GM19351 (cell line): ENCODE data around the gene BTBD8.
A peak's percentile ranks its signal among the peaks of the same experiment; 100 is the strongest.
"Not testable (repeated sequence)": the region's sequence is repeated elsewhere in the genome, so short reads cannot be mapped to it uniquely, and the experiment has no call there.

Experiments
- ATAC-seq: cut with Tn5 transposase; IDR thresholded peaks from one replicate; pipeline ENCODE4 v1.9.1; 2021; ENCODE audit warnings: mild to moderate bottlenecking, moderate library complexity; ENCODE audit not compliant: unreplicated experiment

BTBD8 gene

GRCh38 chr1:92080128-92080985 lies at the start of gene BTBD8:
Gene BTBD8, plus strand, starts transcription at chr1:92080345. Its CDS starts 227 bp downstream, at chr1:92080572.
- peak; percentile 97 for ATAC-seq

GRCh38 chr1:92030656-92031107 lies 49.5 kb upstream of the BTBD8 start:
- ATAC-seq, result no peak

- ATAC-seq, result no peak
Measured at GRCh38 chr1:92031281-92032110, 48.6 kb upstream of the BTBD8 start.

GRCh38 chr1:92037400-92037799 lies 42.7 kb upstream of the BTBD8 start:
- no peak for ATAC-seq

- ATAC-seq, result no peak
Measured at GRCh38 chr1:92038695-92039346, 41.3 kb upstream of the BTBD8 start.

- ATAC-seq, result no peak
Measured at GRCh38 chr1:92040971-92041370, 39.2 kb upstream of the BTBD8 start.

- no peak for ATAC-seq
Measured at GRCh38 chr1:92043621-92044020, 36.5 kb upstream of the BTBD8 start.

GRCh38 chr1:92045766-92046495 lies 34.2 kb upstream of the BTBD8 start:
- ATAC-seq, result no peak

GRCh38 chr1:92051948-92052347 lies 28.2 kb upstream of the BTBD8 start:
- ATAC-seq, result no peak

- no peak for ATAC-seq
Measured at GRCh38 chr1:92065042-92065441, 15.1 kb upstream of the BTBD8 start.

GRCh38 chr1:92066321-92066720 lies 13.8 kb upstream of the BTBD8 start:
- ATAC-seq, result no peak

- ATAC-seq, result no peak
Measured at GRCh38 chr1:92070892-92071291, 9.3 kb upstream of the BTBD8 start.

GRCh38 chr1:92074446-92074845 lies 5.7 kb upstream of the BTBD8 start:
- ATAC-seq, result not testable (repeated sequence)

- no peak for ATAC-seq
Measured at GRCh38 chr1:92075311-92075710, 4.8 kb upstream of the BTBD8 start, which contains the start of gene SETSIP. Gene SETSIP, minus strand, starts transcription at chr1:92075411. Its CDS starts 0 bp downstream, at chr1:92075411.

GRCh38 chr1:92076363-92076762 lies 3.8 kb upstream of the BTBD8 start:
- ATAC-seq, result no peak

GRCh38 chr1:92078077-92078476 lies 2.1 kb upstream of the BTBD8 start:
- not testable (repeated sequence) for ATAC-seq

GRCh38 chr1:92079441-92079840 lies 704 bp upstream of the BTBD8 start:
- ATAC-seq, result no peak

- no peak for ATAC-seq
Measured at GRCh38 chr1:92081031-92081430, 886 bp downstream of the BTBD8 start.

- ATAC-seq, result no peak
Measured at GRCh38 chr1:92084651-92085050, 4.5 kb downstream of the BTBD8 start.

- no peak for ATAC-seq
Measured at GRCh38 chr1:92085727-92086126, 5.6 kb downstream of the BTBD8 start.
